ENCODE results near the gene PHYH.

Gene PHYH

DNA sequence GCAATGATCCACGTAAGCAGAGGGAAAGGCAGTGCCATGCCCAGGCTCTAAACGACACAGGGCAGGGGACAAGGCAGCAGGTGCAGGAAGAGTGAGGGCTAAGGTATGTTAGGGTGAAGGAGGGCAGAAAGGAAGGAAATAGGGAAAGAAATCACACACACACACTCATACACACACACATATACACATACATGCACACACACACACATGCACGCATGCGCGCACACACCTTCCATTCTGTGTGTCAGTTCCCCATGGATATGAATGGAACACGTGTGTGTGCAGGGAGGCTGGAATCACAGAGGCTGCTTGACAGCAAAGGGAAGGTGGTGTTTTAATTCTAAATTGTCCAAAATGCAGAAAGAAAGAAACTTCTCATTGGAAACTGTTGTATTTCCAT is 6.2 kb upstream of the PHYH start:
- H3K4me3 ChIP-seq (ENCODE audit: insufficient read length, low read depth): no peak overlapping the region
- H3K36me3 ChIP-seq (ENCODE audit: insufficient read depth, insufficient read length, low read length): no peaks in the 10 kb centered on the region
- H3K9ac ChIP-seq (ENCODE audit: insufficient read length, low read depth): no peak overlapping the region
- TF ChIP-seq YY1 (IDR thresholded peaks at IDR 0.05; ENCODE audit: insufficient read depth, insufficient read length) (no peak), SUZ12 (IDR thresholded peaks at IDR 0.05; ENCODE audit: extremely low read depth, insufficient read depth, insufficient read length) (no peak), ZNF274 (IDR thresholded peaks at IDR 0.05; ENCODE audit: low read depth, low read length) (no peak)
- no peaks in the 10 kb centered on the region for H3K9me3 ChIP-seq (ENCODE audit: insufficient read depth, low read length)
- no peaks in the 10 kb centered on the region for H3K27me3 ChIP-seq (ENCODE audit: insufficient read depth, insufficient read length)
- no peak for DNase-seq (ENCODE audit: low read depth, low spot score)
- H3K4me1 ChIP-seq (ENCODE audit: insufficient read depth, insufficient read length): no peaks in the 10 kb centered on the region

- TF ChIP-seq SUZ12 (IDR thresholded peaks at IDR 0.05; ENCODE audit: extremely low read depth, insufficient read depth, insufficient read length) (no peak), YY1 (IDR thresholded peaks at IDR 0.05; ENCODE audit: insufficient read depth, insufficient read length) (no peak), ZNF274 (IDR thresholded peaks at IDR 0.05; ENCODE audit: low read depth, low read length) (no peak)
- Histone ChIP-seq H3K4me3 (ENCODE audit: insufficient read length, low read depth) (no peak overlapping the region), H3K27me3 (ENCODE audit: insufficient read depth, insufficient read length) (no peaks in the 10 kb centered on the region), H3K9me3 (ENCODE audit: insufficient read depth, low read length) (no peaks in the 10 kb centered on the region), H3K36me3 (ENCODE audit: insufficient read depth, insufficient read length, low read length) (no peaks in the 10 kb centered on the region), H3K9ac (ENCODE audit: insufficient read length, low read depth) (no peak overlapping the region), H3K4me1 (ENCODE audit: insufficient read depth, insufficient read length) (no peaks in the 10 kb centered on the region)
- no peak for DNase-seq (ENCODE audit: low read depth, low spot score)
Measured at GRCh38 chr10:13302821-13303555, 3.1 kb upstream of the PHYH start.

- Histone ChIP-seq H3K9ac (ENCODE audit: insufficient read length, low read depth) (peak overlapping the region; percentile 67), H3K27me3 (ENCODE audit: insufficient read depth, insufficient read length) (no peaks in the 10 kb centered on the region), H3K4me3 (ENCODE audit: insufficient read length, low read depth) (peak overlapping the region; percentile 43), H3K9me3 (ENCODE audit: insufficient read depth, low read length) (no peaks in the 10 kb centered on the region), H3K4me1 (ENCODE audit: insufficient read depth, insufficient read length) (no peaks in the 10 kb centered on the region), H3K36me3 (ENCODE audit: insufficient read depth, insufficient read length, low read length) (peaks cover 3% of the 10 kb centered on the region)
- DNase-seq (ENCODE audit: low read depth, low spot score): no peak
- TF ChIP-seq SUZ12 (IDR thresholded peaks at IDR 0.05; ENCODE audit: extremely low read depth, insufficient read depth, insufficient read length) (no peak), YY1 (IDR thresholded peaks at IDR 0.05; ENCODE audit: insufficient read depth, insufficient read length) (no peak), ZNF274 (IDR thresholded peaks at IDR 0.05; ENCODE audit: low read depth, low read length) (no peak)
Measured at GRCh38 chr10:13298748-13299436, 972 bp downstream of the PHYH start.

- DNase-seq (ENCODE audit: low read depth, low spot score): no peak
- no peaks in the 10 kb centered on the region for H3K4me1 ChIP-seq (ENCODE audit: insufficient read depth, insufficient read length)
- H3K36me3 ChIP-seq (ENCODE audit: insufficient read depth, insufficient read length, low read length): peaks cover 3% of the 10 kb centered on the region
- no peaks in the 10 kb centered on the region for H3K27me3 ChIP-seq (ENCODE audit: insufficient read depth, insufficient read length)
- no peak overlapping the region for H3K9ac ChIP-seq (ENCODE audit: insufficient read length, low read depth)
- TF ChIP-seq SUZ12 (IDR thresholded peaks at IDR 0.05; ENCODE audit: extremely low read depth, insufficient read depth, insufficient read length): no peak
- no peak for TF ChIP-seq ZNF274 (IDR thresholded peaks at IDR 0.05; ENCODE audit: low read depth, low read length)
- TF ChIP-seq YY1 (IDR thresholded peaks at IDR 0.05; ENCODE audit: insufficient read depth, insufficient read length): no peak
- H3K4me3 ChIP-seq (ENCODE audit: insufficient read length, low read depth): no peak overlapping the region
- H3K9me3 ChIP-seq (ENCODE audit: insufficient read depth, low read length): no peaks in the 10 kb centered on the region
Measured at GRCh38 chr10:13296476-13296875, 3.4 kb downstream of the PHYH start.

DNA sequence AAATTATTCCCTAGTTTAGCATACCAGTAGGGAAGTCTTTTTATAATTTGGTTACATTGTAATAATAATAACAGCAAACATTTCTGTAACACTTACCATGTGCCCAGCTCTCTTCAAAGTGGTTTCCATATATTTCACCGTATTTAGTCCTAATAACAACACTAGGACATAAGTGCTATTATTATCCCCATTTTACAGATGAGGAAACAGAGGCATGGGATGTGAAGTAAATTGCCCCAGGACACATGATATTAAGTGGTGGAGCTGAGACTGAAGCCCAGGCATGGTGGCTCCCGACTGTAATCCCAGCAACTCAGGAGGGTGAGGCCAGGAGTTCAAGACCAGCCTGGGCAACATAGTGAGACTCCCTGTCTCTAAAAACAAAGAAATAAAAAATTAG is 5.1 kb downstream of the PHYH start:
- Histone ChIP-seq H3K27me3 (ENCODE audit: insufficient read depth, insufficient read length) (no peaks in the 10 kb centered on the region), H3K36me3 (ENCODE audit: insufficient read depth, insufficient read length, low read length) (peaks cover 3% of the 10 kb centered on the region), H3K9me3 (ENCODE audit: insufficient read depth, low read length) (no peaks in the 10 kb centered on the region), H3K9ac (ENCODE audit: insufficient read length, low read depth) (no peak overlapping the region), H3K4me1 (ENCODE audit: insufficient read depth, insufficient read length) (no peaks in the 10 kb centered on the region), H3K4me3 (ENCODE audit: insufficient read length, low read depth) (no peak overlapping the region)
- no peak for DNase-seq (ENCODE audit: low read depth, low spot score)
- TF ChIP-seq YY1 (IDR thresholded peaks at IDR 0.05; ENCODE audit: insufficient read depth, insufficient read length): no peak
- TF ChIP-seq ZNF274 (IDR thresholded peaks at IDR 0.05; ENCODE audit: low read depth, low read length): no peak
- TF ChIP-seq SUZ12 (IDR thresholded peaks at IDR 0.05; ENCODE audit: extremely low read depth, insufficient read depth, insufficient read length): no peak

DNA sequence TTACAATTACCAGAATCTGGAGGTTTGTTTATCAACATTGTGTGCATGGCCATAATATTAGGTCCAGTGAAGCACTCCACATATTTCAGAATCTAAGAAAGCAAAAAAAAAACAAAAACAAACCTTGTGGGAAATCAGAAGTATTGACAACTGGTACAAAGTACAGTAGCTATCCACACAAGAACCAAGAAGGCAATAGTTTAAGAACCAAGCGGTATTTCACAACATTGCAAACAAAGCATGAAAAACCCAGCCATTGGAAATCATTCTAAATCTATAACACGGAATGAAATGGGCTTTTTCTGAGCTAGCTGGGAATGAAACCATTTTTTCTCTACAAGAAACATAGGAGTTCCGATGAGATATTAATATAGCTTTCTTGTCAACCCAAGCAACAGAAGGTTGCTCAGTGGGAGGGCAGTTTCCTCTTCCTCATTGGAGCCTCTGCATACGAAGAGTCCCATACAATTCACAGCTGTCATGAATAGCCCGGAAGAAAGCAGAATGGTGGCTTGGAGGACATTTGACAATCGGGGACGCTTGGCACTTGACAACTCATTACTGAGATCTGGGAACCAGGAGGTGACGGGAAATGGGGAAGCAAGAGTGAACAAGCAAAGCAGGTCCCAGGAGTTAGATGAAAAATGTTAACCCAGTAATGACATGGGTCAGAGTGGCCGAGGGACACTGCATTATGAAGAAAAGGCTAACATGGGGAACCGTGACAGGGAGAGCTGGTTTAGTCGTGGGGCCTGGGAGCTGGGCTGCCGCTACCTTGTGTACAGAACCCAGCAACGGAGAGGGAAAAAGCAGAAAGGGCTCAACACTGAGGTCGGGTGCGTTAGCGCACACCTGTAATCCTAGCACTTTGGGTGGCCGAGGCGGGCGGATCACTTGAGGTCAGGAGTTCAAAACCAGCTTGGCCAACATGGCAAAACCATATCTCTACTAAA is 7.8 kb downstream of the PHYH start:
- Histone ChIP-seq H3K36me3 (ENCODE audit: insufficient read depth, insufficient read length, low read length) (peaks cover 9% of the 10 kb centered on the region), H3K4me1 (ENCODE audit: insufficient read depth, insufficient read length) (no peaks in the 10 kb centered on the region), H3K4me3 (ENCODE audit: insufficient read length, low read depth) (no peak overlapping the region), H3K27me3 (ENCODE audit: insufficient read depth, insufficient read length) (no peaks in the 10 kb centered on the region), H3K9me3 (ENCODE audit: insufficient read depth, low read length) (no peaks in the 10 kb centered on the region), H3K9ac (ENCODE audit: insufficient read length, low read depth) (no peak overlapping the region)
- TF ChIP-seq YY1 (IDR thresholded peaks at IDR 0.05; ENCODE audit: insufficient read depth, insufficient read length) (no peak), SUZ12 (IDR thresholded peaks at IDR 0.05; ENCODE audit: extremely low read depth, insufficient read depth, insufficient read length) (no peak), ZNF274 (IDR thresholded peaks at IDR 0.05; ENCODE audit: low read depth, low read length) (no peak)
- DNase-seq (ENCODE audit: low read depth, low spot score): no peak
